ENCODE measurements around the gene FOXL1. TPM values are rescaled to one million over a fixed set of nuclear protein-coding genes. Genes with fewer than 3 reads are reported as not detected.

FOXL1 gene
- total RNA-seq, 3 donors from 2014 or later (not counting 1 experiment from before 2014, with no cell fraction given): 0.10 TPM; not detected in 2

- WGBS (ENCODE audit: insufficient coverage): 8% methylated on average over 30 of the region's 33 CpGs
- peaks cover 12% of the 10 kb centered on the region for H3K4me1 ChIP-seq (ENCODE audit: control insufficient read depth, insufficient read depth, low read length)
- no peak overlapping the region for H3K27ac ChIP-seq (ENCODE audit: low read length)
- ATAC-seq (peak in 1 of 3 donors; percentile 3), DNase-seq (no peak)
- peak overlapping the region; percentile 57 for H3K4me3 Mint-ChIP-seq
- TF ChIP-seq CTCF (IDR thresholded peaks at IDR 0.05): no peak
- no peaks in the 10 kb centered on the region for H3K36me3 ChIP-seq (ENCODE audit: control insufficient read depth, insufficient read depth, low read length)
- H3K4me1 Mint-ChIP-seq: peaks cover 5 to 10% of the 10 kb centered on the region in 2 donors
- peaks cover 26% of the 10 kb centered on the region for H3K27me3 ChIP-seq (ENCODE audit: control insufficient read depth, insufficient read depth, low read length)
- no peaks in the 10 kb centered on the region for H3K36me3 Mint-ChIP-seq
- no peak overlapping the region for H3K27ac Mint-ChIP-seq
- no peaks in the 10 kb centered on the region for H3K9me3 ChIP-seq (ENCODE audit: control insufficient read depth, insufficient read depth, low read length)
- intact Hi-C loops (cut with micrococcal nuclease): no loop called here
- no peak overlapping the region for H3K4me3 ChIP-seq (ENCODE audit: low read length)
- H3K27me3 Mint-ChIP-seq (ENCODE audit: low read depth in 2 of 2): peaks cover 61 to 70% of the 10 kb centered on the region in 2 donors
- H3K9me3 Mint-ChIP-seq: no peaks in the 10 kb centered on the region
These were observed 1.6 kb upstream of the FOXL1 start for GRCh38 chr16:86576591-86577313.

- peaks cover 5 to 10% of the 10 kb centered on the region in 2 donors for H3K4me1 Mint-ChIP-seq
- H3K36me3 Mint-ChIP-seq: no peaks in the 10 kb centered on the region
- no peak overlapping the region for H3K27ac Mint-ChIP-seq
- H3K4me3 ChIP-seq (ENCODE audit: low read length): no peak overlapping the region
- DNase-seq: no peak
- intact Hi-C loops (cut with micrococcal nuclease): no loop called here
- no peaks in the 10 kb centered on the region for H3K9me3 Mint-ChIP-seq
- no peak for TF ChIP-seq CTCF (IDR thresholded peaks at IDR 0.05)
- H3K27ac ChIP-seq (ENCODE audit: low read length): no peak overlapping the region
- ATAC-seq: no peak
- H3K4me1 ChIP-seq (ENCODE audit: control insufficient read depth, insufficient read depth, low read length): peaks cover 12% of the 10 kb centered on the region
- WGBS (ENCODE audit: insufficient coverage): 71% methylated on average over 12 of the region's 12 CpGs
- peak overlapping the region; percentile 28 for H3K4me3 Mint-ChIP-seq
- H3K36me3 ChIP-seq (ENCODE audit: control insufficient read depth, insufficient read depth, low read length): no peaks in the 10 kb centered on the region
- H3K9me3 ChIP-seq (ENCODE audit: control insufficient read depth, insufficient read depth, low read length): no peaks in the 10 kb centered on the region
- peaks cover 26% of the 10 kb centered on the region for H3K27me3 ChIP-seq (ENCODE audit: control insufficient read depth, insufficient read depth, low read length)
- H3K27me3 Mint-ChIP-seq (ENCODE audit: low read depth in 2 of 2): peaks cover 63 to 74% of the 10 kb centered on the region in 2 donors
These were observed 906 bp upstream of the FOXL1 start for GRCh38 chr16:86577314-86577971.

- Mint-ChIP-seq H3K36me3 (no peaks in the 10 kb centered on the region), H3K4me1 (peaks cover 5 to 10% of the 10 kb centered on the region in 2 donors), H3K9me3 (no peaks in the 10 kb centered on the region), H3K27ac (no peak overlapping the region), H3K4me3 (no peak overlapping the region), H3K27me3 (ENCODE audit: low read depth in 2 of 2) (peaks cover 62 to 72% of the 10 kb centered on the region in 2 donors)
- Histone ChIP-seq H3K27me3 (ENCODE audit: control insufficient read depth, insufficient read depth, low read length) (peaks cover 26% of the 10 kb centered on the region), H3K36me3 (ENCODE audit: control insufficient read depth, insufficient read depth, low read length) (no peaks in the 10 kb centered on the region), H3K4me3 (ENCODE audit: low read length) (no peak overlapping the region), H3K27ac (ENCODE audit: low read length) (no peak overlapping the region), H3K9me3 (ENCODE audit: control insufficient read depth, insufficient read depth, low read length) (no peaks in the 10 kb centered on the region), H3K4me1 (ENCODE audit: control insufficient read depth, insufficient read depth, low read length) (peaks cover 12% of the 10 kb centered on the region)
- ATAC-seq (no peak), DNase-seq (no peak)
- no peak for TF ChIP-seq CTCF (IDR thresholded peaks at IDR 0.05)
- 8% methylated on average over 69 of the region's 69 CpGs for WGBS (ENCODE audit: insufficient coverage)
- intact Hi-C loops (cut with micrococcal nuclease): no loop called here
These were observed 390 bp downstream of the FOXL1 start for GRCh38 chr16:86578611-86579267.
